ENCODE measurements around the gene ATP4B. TPM values are rescaled to one million over a fixed set of nuclear protein-coding genes. Genes with fewer than 3 reads are reported as not detected.

The ATP4B gene
- total and polyA plus RNA-seq, 2 donors from 2014 or later: 0.16 to 0.45 TPM

DNA sequence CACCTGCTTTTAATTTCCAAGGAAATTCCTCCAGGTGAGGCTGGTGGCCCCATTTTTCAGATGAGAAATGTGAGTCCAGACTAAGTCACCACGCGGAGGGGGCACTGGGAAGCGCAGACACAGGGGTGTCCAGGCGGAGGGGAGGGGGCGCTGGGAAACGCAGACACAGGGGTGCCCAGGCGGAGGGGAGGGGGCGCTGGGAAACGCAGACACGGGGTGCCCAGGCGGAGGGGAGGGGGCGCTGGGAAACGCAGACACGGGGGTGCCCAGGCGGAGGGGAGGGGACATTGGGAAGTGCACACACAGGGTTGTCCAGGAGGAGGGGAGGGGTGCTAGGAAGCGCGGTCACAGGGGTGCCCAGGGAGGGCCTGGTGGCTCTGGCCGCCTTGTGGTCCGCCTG is 12.5 kb upstream of the ATP4B start:
- no peak for FAIRE-seq
- TF ChIP-seq, protein P1, sequence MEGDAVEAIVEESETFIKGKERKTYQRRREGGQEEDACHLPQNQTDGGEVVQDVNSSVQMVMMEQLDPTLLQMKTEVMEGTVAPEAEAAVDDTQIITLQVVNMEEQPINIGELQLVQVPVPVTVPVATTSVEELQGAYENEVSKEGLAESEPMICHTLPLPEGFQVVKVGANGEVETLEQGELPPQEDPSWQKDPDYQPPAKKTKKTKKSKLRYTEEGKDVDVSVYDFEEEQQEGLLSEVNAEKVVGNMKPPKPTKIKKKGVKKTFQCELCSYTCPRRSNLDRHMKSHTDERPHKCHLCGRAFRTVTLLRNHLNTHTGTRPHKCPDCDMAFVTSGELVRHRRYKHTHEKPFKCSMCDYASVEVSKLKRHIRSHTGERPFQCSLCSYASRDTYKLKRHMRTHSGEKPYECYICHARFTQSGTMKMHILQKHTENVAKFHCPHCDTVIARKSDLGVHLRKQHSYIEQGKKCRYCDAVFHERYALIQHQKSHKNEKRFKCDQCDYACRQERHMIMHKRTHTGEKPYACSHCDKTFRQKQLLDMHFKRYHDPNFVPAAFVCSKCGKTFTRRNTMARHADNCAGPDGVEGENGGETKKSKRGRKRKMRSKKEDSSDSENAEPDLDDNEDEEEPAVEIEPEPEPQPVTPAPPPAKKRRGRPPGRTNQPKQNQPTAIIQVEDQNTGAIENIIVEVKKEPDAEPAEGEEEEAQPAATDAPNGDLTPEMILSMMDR (IDR thresholded peaks at IDR 0.05; ENCODE audit: borderline replicate concordance, extremely low read depth, insufficient read depth): no peak
- H3K27me3 ChIP-seq (ENCODE audit: control insufficient read depth, insufficient read depth, low read length): no peaks in the 10 kb centered on the region
- intact Hi-C loops (cut with DNase I): no loop called here
- H3K27ac ChIP-seq (ENCODE audit: low read depth in 2 of 2, low read length in 2 of 2): no peak overlapping the region
- H3K4me3 ChIP-seq (ENCODE audit: low read length in 3 of 3): no peak overlapping the region
- H3K9ac ChIP-seq (ENCODE audit: low read length in 3 of 3): no peak overlapping the region
- no peaks in the 10 kb centered on the region for H3K36me3 ChIP-seq (ENCODE audit: control insufficient read depth in 2 of 3, insufficient read depth in 3 of 3, low read length in 3 of 3)
- peaks cover 0 to 3% (median 0%) of the 10 kb centered on the region in 3 donors for H3K9me3 ChIP-seq (ENCODE audit: control insufficient read depth in 2 of 3, insufficient read depth in 1 of 3, low read length in 3 of 3)
- no peaks in the 10 kb centered on the region for H3K4me1 ChIP-seq (ENCODE audit: control insufficient read depth in 2 of 3, insufficient read depth in 2 of 3, low read depth in 1 of 3, low read length in 3 of 3)
- peak in 2 of 5 donors; percentile 27 to 45 for DNase-seq

DNA sequence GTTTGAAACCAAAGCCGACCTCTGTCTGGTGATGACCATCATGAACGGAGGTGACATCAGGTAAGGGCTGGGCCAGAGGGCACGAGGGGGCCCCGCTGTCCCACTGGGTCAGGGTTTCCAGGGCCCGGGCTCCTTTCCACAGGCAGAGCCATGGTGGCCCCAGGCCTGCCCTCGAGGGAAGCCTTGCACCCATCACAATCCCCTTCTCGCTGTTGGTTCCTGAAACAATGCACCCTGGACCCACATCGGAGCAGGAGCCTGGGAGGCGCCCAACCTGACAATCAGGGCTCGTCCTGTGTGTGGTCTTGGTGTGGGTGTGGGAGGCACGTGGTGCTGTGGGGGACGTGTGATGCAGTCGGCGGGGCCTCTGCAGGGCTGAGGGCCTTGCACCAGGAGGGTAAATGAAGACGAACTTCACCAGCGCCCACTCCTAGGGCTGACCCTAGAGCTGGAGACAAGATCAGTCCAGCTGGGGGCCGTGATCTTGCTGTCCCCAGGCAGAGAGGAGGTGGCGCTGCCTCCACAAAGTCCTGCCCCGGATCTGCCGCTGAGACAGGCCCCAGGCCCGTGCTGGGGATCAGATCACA is 11.8 kb upstream of the ATP4B start:
- Histone ChIP-seq H3K27ac (ENCODE audit: low read depth in 2 of 2, low read length in 2 of 2) (no peak overlapping the region), H3K9me3 (ENCODE audit: control insufficient read depth in 2 of 3, insufficient read depth in 1 of 3, low read length in 3 of 3) (peaks cover 0 to 3% (median 0%) of the 10 kb centered on the region in 3 donors), H3K4me1 (ENCODE audit: control insufficient read depth in 2 of 3, insufficient read depth in 2 of 3, low read depth in 1 of 3, low read length in 3 of 3) (no peaks in the 10 kb centered on the region), H3K36me3 (ENCODE audit: control insufficient read depth in 2 of 3, insufficient read depth in 3 of 3, low read length in 3 of 3) (no peaks in the 10 kb centered on the region), H3K4me3 (ENCODE audit: low read length in 3 of 3) (no peak overlapping the region), H3K9ac (ENCODE audit: low read length in 3 of 3) (no peak overlapping the region), H3K27me3 (ENCODE audit: control insufficient read depth, insufficient read depth, low read length) (no peaks in the 10 kb centered on the region)
- intact Hi-C loops (cut with DNase I): no loop called here
- TF ChIP-seq, protein P1 (IDR thresholded peaks at IDR 0.05; ENCODE audit: borderline replicate concordance, extremely low read depth, insufficient read depth): no peak
- DNase-seq: peak in 2 of 5 donors; percentile 47 to 73
- FAIRE-seq: no peak

DNA sequence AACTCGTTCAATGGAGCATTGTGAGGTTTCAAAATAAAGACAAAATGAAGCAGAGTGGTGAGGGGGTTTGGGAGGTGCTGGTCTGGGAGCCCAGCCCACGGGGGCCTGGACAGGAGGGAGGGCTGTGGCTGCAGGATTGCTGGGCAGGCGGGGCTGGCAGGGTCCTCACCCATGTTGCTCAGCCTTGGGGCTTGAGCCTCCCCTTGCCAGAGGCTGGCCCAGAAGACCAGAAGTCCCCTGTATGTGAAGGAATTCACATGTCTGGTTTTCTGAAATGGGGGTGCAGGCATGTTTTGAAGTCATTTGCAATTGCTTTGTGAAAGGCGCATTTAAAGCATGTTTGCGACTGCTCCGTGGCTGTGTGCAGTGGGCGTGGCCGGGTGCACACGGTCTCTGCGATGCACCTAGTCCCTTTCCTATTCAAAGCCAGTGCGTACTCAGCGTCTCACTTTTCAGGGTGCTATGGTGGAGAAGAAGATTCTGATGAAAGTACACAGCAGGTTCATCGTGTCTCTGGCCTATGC is 11.3 kb upstream of the ATP4B start:
- DNase-seq: peak in 2 of 5 donors; percentile 34 to 66
- Histone ChIP-seq H3K4me1 (ENCODE audit: control insufficient read depth in 2 of 3, insufficient read depth in 2 of 3, low read depth in 1 of 3, low read length in 3 of 3) (peaks cover 0 to 2% (median 0%) of the 10 kb centered on the region in 3 donors), H3K9ac (ENCODE audit: low read length in 3 of 3) (no peak overlapping the region), H3K4me3 (ENCODE audit: low read length in 3 of 3) (no peak overlapping the region), H3K36me3 (ENCODE audit: control insufficient read depth in 2 of 3, insufficient read depth in 3 of 3, low read length in 3 of 3) (no peaks in the 10 kb centered on the region), H3K27me3 (ENCODE audit: control insufficient read depth, insufficient read depth, low read length) (no peaks in the 10 kb centered on the region), H3K27ac (ENCODE audit: low read depth in 2 of 2, low read length in 2 of 2) (no peak overlapping the region), H3K9me3 (ENCODE audit: control insufficient read depth in 2 of 3, insufficient read depth in 1 of 3, low read length in 3 of 3) (peaks cover 0 to 3% (median 0%) of the 10 kb centered on the region in 3 donors)
- TF ChIP-seq, protein P1 (IDR thresholded peaks at IDR 0.05; ENCODE audit: borderline replicate concordance, extremely low read depth, insufficient read depth): no peak
- intact Hi-C loops (cut with DNase I): no loop called here
- no peak for FAIRE-seq
